ENCODE results near the gene STAM. TPM values are rescaled to one million over a fixed set of nuclear protein-coding genes. Genes with fewer than 3 reads are reported as not detected.

STAM gene
- total RNA-seq, 4 donors from 2014 or later: 19.4 to 23.6 (median 21.8) TPM

- intact Hi-C loops (cut with DNase I): no loop called here
- H3K4me1 ChIP-seq: no peaks in the 10 kb centered on the region
- no peaks in the 10 kb centered on the region for H3K9me3 ChIP-seq
- no peak for TF ChIP-seq POLR2A (IDR thresholded peaks at IDR 0.05)
- no peak for TF ChIP-seq CTCF (IDR thresholded peaks at IDR 0.05)
- no peak for DNase-seq
- 97 to 99% methylated on average over 4 of the region's 4 CpGs for WGBS, 2 donors
- no peak overlapping the region for H3K27ac ChIP-seq
- H3K36me3 ChIP-seq: no peaks in the 10 kb centered on the region
- H3K27me3 ChIP-seq: no peaks in the 10 kb centered on the region
- H3K4me3 ChIP-seq (replicated peaks in 1 of 3): no peak overlapping the region
These were observed 54.7 kb downstream of the STAM start for GRCh38 chr10:17698696-17699095.

DNA sequence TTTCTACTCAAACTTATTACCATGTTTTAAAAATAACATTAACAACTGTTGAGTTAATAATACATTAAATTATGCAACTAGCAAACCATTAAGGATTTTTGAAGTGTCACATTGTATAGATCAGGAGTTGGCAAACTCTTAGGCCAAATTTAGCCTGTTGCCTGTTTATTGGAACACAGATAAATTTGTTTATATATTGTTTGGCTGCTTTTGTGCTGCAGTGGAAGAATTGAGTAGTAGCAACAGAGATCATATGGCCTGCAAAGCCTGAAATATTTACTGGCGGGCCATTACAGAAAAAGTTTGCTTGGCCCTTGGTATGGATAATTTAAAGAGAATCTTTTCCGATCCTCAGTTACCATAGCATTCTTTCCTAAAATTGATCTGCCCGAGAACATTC, 57.4 kb downstream of the STAM start:
- DNase-seq: no peak
- Histone ChIP-seq H3K4me3 (replicated peaks in 1 of 3) (no peak overlapping the region), H3K36me3 (peaks cover 3 to 11% of the 10 kb centered on the region in 2 donors), H3K27ac (no peak overlapping the region), H3K9me3 (no peaks in the 10 kb centered on the region), H3K27me3 (no peaks in the 10 kb centered on the region), H3K4me1 (no peaks in the 10 kb centered on the region)
- WGBS, 2 donors: 98 to 100% methylated on average over 3 of the region's 3 CpGs
- no peak for TF ChIP-seq POLR2A (IDR thresholded peaks at IDR 0.05)
- TF ChIP-seq CTCF (IDR thresholded peaks at IDR 0.05): no peak
- intact Hi-C loops (cut with DNase I): no loop called here

DNA sequence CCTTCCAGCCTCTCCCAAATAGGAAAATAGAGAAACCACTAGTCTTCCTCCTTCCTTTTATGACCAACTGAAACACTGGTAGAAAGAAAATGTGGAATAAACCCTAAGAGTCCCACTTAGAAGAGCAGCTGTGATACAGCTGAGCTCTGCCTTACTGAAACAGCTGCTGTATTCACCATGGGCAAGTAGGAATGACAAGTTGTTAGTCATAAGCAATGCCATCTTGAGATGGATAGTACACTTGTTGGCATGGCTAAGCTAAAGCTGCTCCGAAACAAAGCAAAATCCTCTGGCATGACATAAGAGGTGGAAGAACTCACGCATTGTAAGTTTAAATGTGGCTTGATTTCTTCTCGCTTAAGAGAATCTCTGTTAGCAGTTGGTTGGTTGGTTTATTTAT, 59.8 kb downstream of the STAM start:
- peaks cover 5 to 14% of the 10 kb centered on the region in 2 donors for H3K36me3 ChIP-seq
- no peaks in the 10 kb centered on the region for H3K9me3 ChIP-seq
- H3K27me3 ChIP-seq: no peaks in the 10 kb centered on the region
- 95 to 98% methylated on average over 3 of the region's 3 CpGs for WGBS, 2 donors
- no peak overlapping the region for H3K27ac ChIP-seq
- no peak overlapping the region for H3K4me3 ChIP-seq (replicated peaks in 1 of 3)
- TF ChIP-seq CTCF (IDR thresholded peaks at IDR 0.05): no peak
- TF ChIP-seq POLR2A (IDR thresholded peaks at IDR 0.05): no peak
- intact Hi-C loops (cut with DNase I): no loop called here
- DNase-seq: no peak
- no peaks in the 10 kb centered on the region for H3K4me1 ChIP-seq

DNA sequence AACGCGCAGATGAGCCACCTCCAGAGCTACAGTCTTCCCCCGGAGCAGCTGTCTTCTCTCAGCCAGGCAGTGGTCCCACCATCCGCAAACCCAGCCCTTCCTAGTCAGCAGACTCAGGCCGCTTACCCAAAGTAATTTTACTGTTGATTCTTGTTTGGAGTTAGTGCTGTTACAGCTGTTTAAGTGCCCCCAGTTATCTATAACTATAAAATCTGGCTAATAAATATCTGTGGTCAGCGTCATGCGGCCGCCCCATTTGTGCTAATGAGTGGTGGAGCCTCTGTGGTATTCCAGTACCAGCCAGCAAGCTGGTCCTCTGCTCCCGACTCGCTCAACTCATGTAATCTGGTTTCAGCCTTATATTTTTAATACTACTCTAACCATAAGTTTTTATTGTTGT, 64.9 kb downstream of the STAM start:
- Histone ChIP-seq H3K36me3 (peaks cover 11 to 22% of the 10 kb centered on the region in 2 donors), H3K27ac (no peak overlapping the region), H3K4me1 (no peaks in the 10 kb centered on the region), H3K9me3 (no peaks in the 10 kb centered on the region), H3K4me3 (replicated peaks in 1 of 3) (no peak overlapping the region), H3K27me3 (no peaks in the 10 kb centered on the region)
- intact Hi-C loops (cut with DNase I): no loop called here
- DNase-seq: no peak
- TF ChIP-seq POLR2A (IDR thresholded peaks at IDR 0.05) (no peak), CTCF (IDR thresholded peaks at IDR 0.05) (no peak)
- 95 to 98% methylated on average over 10 of the region's 10 CpGs for WGBS, 2 donors

DNA sequence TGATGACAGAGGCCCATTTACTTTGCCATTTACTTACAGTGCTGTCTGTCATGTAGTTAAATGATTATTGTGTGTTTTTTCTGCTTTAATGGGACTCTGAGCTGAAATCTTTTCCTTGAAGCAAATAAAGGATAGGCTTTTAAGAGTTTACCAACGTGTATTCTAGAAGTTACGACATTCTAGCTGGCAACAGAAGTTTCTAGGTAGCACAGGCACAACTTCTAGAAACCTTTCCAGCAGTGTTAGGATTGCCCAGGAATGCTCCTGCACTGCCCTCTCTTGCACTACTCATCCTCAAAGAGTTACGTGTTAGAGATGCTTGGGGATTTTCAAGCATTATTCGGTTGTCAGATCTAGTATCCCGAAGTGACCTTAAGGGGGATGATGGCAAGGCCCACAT, 65.5 kb downstream of the STAM start:
- Histone ChIP-seq H3K4me1 (no peaks in the 10 kb centered on the region), H3K36me3 (peaks cover 14 to 24% of the 10 kb centered on the region in 2 donors), H3K9me3 (no peaks in the 10 kb centered on the region), H3K27ac (no peak overlapping the region), H3K4me3 (replicated peaks in 1 of 3) (no peak overlapping the region), H3K27me3 (no peaks in the 10 kb centered on the region)
- DNase-seq: no peak
- intact Hi-C loops (cut with DNase I): no loop called here
- 90 to 91% methylated on average over 5 of the region's 5 CpGs for WGBS, 2 donors
- TF ChIP-seq POLR2A (IDR thresholded peaks at IDR 0.05) (no peak), CTCF (IDR thresholded peaks at IDR 0.05) (no peak)

Measured in thyroid gland (tissue), 4 donors.